HAP-1 (cell line): ENCODE results near the gene CHD6.

Experiments used
- DNase-seq, 2 experiments: peaks; one replicate each; pipeline ENCODE4 v3.0.0-alpha.2; 2016 to 2020; ENCODE audit warnings: low spot score in 2 of 2
- H3K27me3 ChIP-seq: fragments of 250-450 bp; sonication (Bioruptor Pico); 2 replicates; pipeline ENCODE4 v1.5.1; 2020; ENCODE audit warnings: low read depth, mild to moderate bottlenecking, moderate library complexity
- H3K36me3 ChIP-seq: fragments of 250-450 bp; sonication (Bioruptor Pico); replicated peaks from 2 replicates; pipeline ENCODE4 v1.5.1; 2020; ENCODE audit warnings: mild to moderate bottlenecking
- H3K4me1 ChIP-seq: fragments of 250-450 bp; sonication (Bioruptor Pico); 2 replicates; pipeline ENCODE4 v1.5.1; 2020; ENCODE audit warnings: mild to moderate bottlenecking
- H3K4me3 ChIP-seq: fragments of 250-450 bp; sonication (Bioruptor Pico); 2 replicates; pipeline ENCODE4 v1.5.1; 2020; ENCODE audit warnings: mild to moderate bottlenecking, moderate library complexity
- H3K9me3 ChIP-seq: fragments of 250-450 bp; sonication (Bioruptor Pico); 2 replicates; pipeline ENCODE4 v1.5.1; 2020; ENCODE audit warnings: mild to moderate bottlenecking, moderate library complexity
- in situ Hi-C: fragments of 300-500 bp; cut with MboI; formaldehyde crosslinking; loops from 3 replicates; pipeline ENCODE4 v1.14.3; 2020; ENCODE audit warnings: low sequenced_read_pairs, inconsistent platforms, mixed read lengths

Gene CHD6

GRCh38 chr20:41376349-41376748 is 241.8 kb downstream of the CHD6 start:
- no peaks in the 10 kb centered on the region for H3K4me1 ChIP-seq
- peaks cover 14% of the 10 kb centered on the region for H3K27me3 ChIP-seq
- in situ Hi-C loops = no loop called here
- H3K36me3 ChIP-seq = no peaks in the 10 kb centered on the region
- H3K4me3 ChIP-seq = no peak overlapping the region
- H3K9me3 ChIP-seq = no peaks in the 10 kb centered on the region
- no peak for DNase-seq

GRCh38 chr20:41375846-41376245 is 242.3 kb downstream of the CHD6 start:
- no peaks in the 10 kb centered on the region for H3K4me1 ChIP-seq
- no peaks in the 10 kb centered on the region for H3K36me3 ChIP-seq
- DNase-seq = no peak
- in situ Hi-C loops = no loop called here
- no peaks in the 10 kb centered on the region for H3K9me3 ChIP-seq
- H3K4me3 ChIP-seq = no peak overlapping the region
- peaks cover 14% of the 10 kb centered on the region for H3K27me3 ChIP-seq

GRCh38 chr20:41373931-41374920 is 244.0 kb downstream of the CHD6 start:
- Histone ChIP-seq H3K27me3 (peaks cover 4% of the 10 kb centered on the region; the same call in 1 of the 2 replicates), H3K36me3 (no peaks in the 10 kb centered on the region), H3K9me3 (no peaks in the 10 kb centered on the region), H3K4me1 (no peaks in the 10 kb centered on the region), H3K4me3 (no peak overlapping the region)
- no peak for DNase-seq
- in situ Hi-C loops = no loop called here

GRCh38 chr20:41373251-41373783 is 244.9 kb downstream of the CHD6 start:
- in situ Hi-C loops = no loop called here
- H3K36me3 ChIP-seq = no peaks in the 10 kb centered on the region

GRCh38 chr20:41371371-41371770 is 246.8 kb downstream of the CHD6 start:
- H3K4me3 ChIP-seq = no peak overlapping the region
- no peaks in the 10 kb centered on the region for H3K36me3 ChIP-seq
- no peak for DNase-seq
- in situ Hi-C loops = no loop called here
- H3K27me3 ChIP-seq = no peaks in the 10 kb centered on the region
- no peaks in the 10 kb centered on the region for H3K9me3 ChIP-seq
- H3K4me1 ChIP-seq = peaks cover 4% of the 10 kb centered on the region

More at GRCh38 chr20:41373251-41373783, 244.9 kb downstream of the CHD6 start:
- no peak overlapping the region for H3K4me3 ChIP-seq
- H3K9me3 ChIP-seq = no peaks in the 10 kb centered on the region
- DNase-seq = no peak
- no peaks in the 10 kb centered on the region for H3K27me3 ChIP-seq
- no peaks in the 10 kb centered on the region for H3K4me1 ChIP-seq

- Histone ChIP-seq H3K27me3 (no peaks in the 10 kb centered on the region), H3K9me3 (no peaks in the 10 kb centered on the region)
- in situ Hi-C loops = no loop called here
Measured at GRCh38 chr20:41370176-41370575, 248.0 kb downstream of the CHD6 start.

GRCh38 chr20:41369673-41370072 is 248.5 kb downstream of the CHD6 start:
- no peaks in the 10 kb centered on the region for H3K9me3 ChIP-seq
- H3K36me3 ChIP-seq = no peaks in the 10 kb centered on the region
- in situ Hi-C loops = no loop called here
- H3K4me1 ChIP-seq = peaks cover 4% of the 10 kb centered on the region
- H3K4me3 ChIP-seq = no peak overlapping the region
- no peaks in the 10 kb centered on the region for H3K27me3 ChIP-seq
- DNase-seq = no peak

More at GRCh38 chr20:41370176-41370575, 248.0 kb downstream of the CHD6 start:
- Histone ChIP-seq H3K4me3 (no peak overlapping the region), H3K36me3 (no peaks in the 10 kb centered on the region), H3K4me1 (peaks cover 4% of the 10 kb centered on the region)
- DNase-seq = no peak

GRCh38 chr20:41367956-41368355 is 250.2 kb downstream of the CHD6 start:
- H3K27me3 ChIP-seq = no peaks in the 10 kb centered on the region
- H3K4me1 ChIP-seq = peaks cover 4% of the 10 kb centered on the region
- H3K4me3 ChIP-seq = no peak overlapping the region
- in situ Hi-C loops = no loop called here
- peaks cover 6% of the 10 kb centered on the region for H3K36me3 ChIP-seq
- DNase-seq = no peak
- H3K9me3 ChIP-seq = no peaks in the 10 kb centered on the region

GRCh38 chr20:41367393-41367695 is 250.8 kb downstream of the CHD6 start:
- Histone ChIP-seq H3K4me3 (no peak overlapping the region), H3K36me3 (peaks cover 9% of the 10 kb centered on the region), H3K27me3 (no peaks in the 10 kb centered on the region), H3K4me1 (peaks cover 4% of the 10 kb centered on the region), H3K9me3 (no peaks in the 10 kb centered on the region)
- DNase-seq = no peak
- in situ Hi-C loops = no loop called here

- peak; percentile 56 to 80 for DNase-seq
- H3K27me3 ChIP-seq = no peaks in the 10 kb centered on the region
- in situ Hi-C loops = no loop called here
- H3K4me1 ChIP-seq = peaks cover 4% of the 10 kb centered on the region
- no peaks in the 10 kb centered on the region for H3K9me3 ChIP-seq
- H3K4me3 ChIP-seq = peak within 1 kb of the TSS; percentile 46
- H3K36me3 ChIP-seq = peaks cover 14% of the 10 kb centered on the region
Measured at GRCh38 chr20:41366546-41367392, 251.4 kb downstream of the CHD6 start, which contains the start of gene EMILIN3. Gene EMILIN3 (minus strand): TSS chr20:41366818. CDS start chr20:41366634, 184 bp downstream.

- Histone ChIP-seq H3K36me3 (peaks cover 16% of the 10 kb centered on the region), H3K4me1 (peaks cover 4% of the 10 kb centered on the region), H3K4me3 (peak overlapping the region; percentile 46), H3K27me3 (no peaks in the 10 kb centered on the region), H3K9me3 (no peaks in the 10 kb centered on the region)
- DNase-seq = peak in 1 of 2 experiments; percentile 36
- in situ Hi-C loops = no loop called here
Measured at GRCh38 chr20:41365777-41366545, 252.2 kb downstream of the CHD6 start.

GRCh38 chr20:41364967-41365765 is 253.0 kb downstream of the CHD6 start:
- DNase-seq = no peak
- peaks cover 21% of the 10 kb centered on the region for H3K36me3 ChIP-seq
- peaks cover 4% of the 10 kb centered on the region for H3K4me1 ChIP-seq
- H3K27me3 ChIP-seq = no peaks in the 10 kb centered on the region
- peak overlapping the region; percentile 46 for H3K4me3 ChIP-seq
- H3K9me3 ChIP-seq = no peaks in the 10 kb centered on the region
- in situ Hi-C loops = no loop called here
